Measurements from ENCODE around the gene LYPD6B.

Gene LYPD6B

DNA sequence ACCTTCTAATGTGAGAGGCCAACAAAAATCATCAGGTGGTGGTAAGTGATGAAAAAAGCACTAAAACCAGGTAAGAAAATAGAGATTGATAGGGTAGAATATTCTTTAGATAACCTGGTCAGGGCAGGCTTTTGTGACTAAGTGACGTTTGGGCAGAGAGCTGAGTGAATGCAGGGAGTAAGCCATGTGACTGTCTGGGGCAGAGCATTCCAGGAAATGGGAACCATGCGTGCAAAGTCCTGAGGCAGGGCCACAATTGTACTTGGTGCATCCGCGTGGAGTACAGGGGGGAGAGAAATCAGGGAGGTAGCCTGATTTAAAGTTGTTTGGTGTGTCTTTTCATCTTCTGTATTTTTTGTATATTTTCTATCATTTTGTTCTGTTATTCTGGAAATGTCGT lies 102.5 kb downstream of the LYPD6B start:
- Mint-ChIP-seq H3K36me3 (ENCODE audit: insufficient read depth) (no peaks in the 10 kb centered on the region), H3K4me3 (no peak overlapping the region), H3K27me3 (peaks cover 8 to 31% of the 10 kb centered on the region in 2 donors), H3K27ac (no peak overlapping the region), H3K4me1 (ENCODE audit: low read depth in 2 of 2) (peaks cover 0 to 2% of the 10 kb centered on the region in 2 donors), H3K9me3 (no peaks in the 10 kb centered on the region)
- ATAC-seq (replicated peaks) (no peak), DNase-seq (no peak)

DNA sequence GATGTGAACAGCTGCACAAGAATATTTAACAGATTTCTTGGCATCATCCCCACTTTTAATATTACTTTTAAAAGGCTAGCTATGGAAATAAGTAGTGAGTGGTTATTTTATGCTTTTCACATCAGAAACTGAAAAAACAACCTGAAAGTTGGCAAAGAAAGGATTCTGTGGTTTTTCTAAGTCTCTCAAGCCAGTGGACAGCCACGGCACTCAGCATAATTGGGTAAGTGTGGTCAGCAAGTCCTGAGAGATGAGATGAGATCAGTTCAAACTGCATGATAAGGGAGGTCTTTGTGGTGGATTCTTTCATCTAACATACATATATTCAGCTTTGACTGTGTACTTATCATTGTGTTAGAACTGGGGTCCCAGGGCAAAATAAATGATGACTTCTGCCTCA lies 105.2 kb downstream of the LYPD6B start:
- DNase-seq (no peak), ATAC-seq (replicated peaks) (no peak)
- Mint-ChIP-seq H3K27me3 (peaks cover 11 to 35% of the 10 kb centered on the region in 2 donors), H3K4me3 (no peak overlapping the region), H3K9me3 (no peaks in the 10 kb centered on the region), H3K27ac (no peak overlapping the region), H3K4me1 (ENCODE audit: low read depth in 2 of 2) (peaks cover 0 to 2% of the 10 kb centered on the region in 2 donors), H3K36me3 (ENCODE audit: insufficient read depth) (no peaks in the 10 kb centered on the region)

DNA sequence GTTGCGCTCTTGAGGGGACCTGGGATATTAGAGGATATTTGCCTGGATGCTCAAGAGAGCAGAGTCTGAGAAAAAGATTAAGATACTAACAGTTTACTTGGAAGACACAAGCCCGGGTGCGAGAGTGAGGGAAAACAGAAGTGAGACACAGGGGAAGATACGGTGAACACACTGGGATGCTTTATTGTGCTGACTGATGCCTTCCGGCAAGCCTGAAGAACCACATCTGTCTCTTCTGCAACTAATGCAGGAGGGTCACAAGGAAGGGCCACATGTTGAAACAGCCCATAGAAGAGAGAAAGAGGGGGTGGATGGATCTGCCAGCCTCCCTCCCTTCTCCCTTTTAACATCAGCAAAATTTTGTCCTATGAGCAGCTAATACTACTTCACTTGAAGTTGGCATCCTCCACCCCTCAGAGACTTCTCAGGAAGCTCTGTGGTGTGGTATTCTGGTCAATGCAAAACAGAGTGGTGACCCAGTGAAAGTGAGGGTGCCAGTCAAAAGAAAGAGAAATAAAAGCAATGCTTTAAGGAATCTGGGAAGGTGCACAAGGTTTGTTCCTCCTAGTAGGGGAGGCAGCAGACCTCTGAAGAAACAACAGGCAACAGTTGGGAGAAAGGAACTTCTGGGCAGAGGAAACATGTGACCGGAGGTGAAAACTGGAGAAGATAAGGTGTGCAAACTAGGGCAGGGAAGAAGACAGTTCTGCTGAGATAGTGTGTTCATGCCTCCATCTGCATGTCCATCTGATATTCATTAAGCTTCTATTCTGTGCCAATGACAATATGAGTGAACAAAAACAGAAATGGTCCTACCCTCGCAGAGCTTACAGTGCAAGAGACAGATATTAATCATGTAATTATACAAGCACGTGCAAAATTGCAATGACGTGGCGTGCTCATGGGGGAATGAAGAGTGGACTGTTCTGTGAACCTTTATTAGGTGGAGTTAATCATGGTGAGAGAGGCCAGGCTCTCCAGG lies 107.1 kb downstream of the LYPD6B start:
- Mint-ChIP-seq H3K9me3 (no peaks in the 10 kb centered on the region), H3K27ac (no peak overlapping the region), H3K4me3 (no peak overlapping the region), H3K27me3 (peaks cover 11 to 34% of the 10 kb centered on the region in 2 donors), H3K36me3 (ENCODE audit: insufficient read depth) (no peaks in the 10 kb centered on the region), H3K4me1 (ENCODE audit: low read depth in 2 of 2) (peaks cover 0 to 2% of the 10 kb centered on the region in 2 donors)
- DNase-seq, result no peak
- no peak for ATAC-seq (replicated peaks)

DNA sequence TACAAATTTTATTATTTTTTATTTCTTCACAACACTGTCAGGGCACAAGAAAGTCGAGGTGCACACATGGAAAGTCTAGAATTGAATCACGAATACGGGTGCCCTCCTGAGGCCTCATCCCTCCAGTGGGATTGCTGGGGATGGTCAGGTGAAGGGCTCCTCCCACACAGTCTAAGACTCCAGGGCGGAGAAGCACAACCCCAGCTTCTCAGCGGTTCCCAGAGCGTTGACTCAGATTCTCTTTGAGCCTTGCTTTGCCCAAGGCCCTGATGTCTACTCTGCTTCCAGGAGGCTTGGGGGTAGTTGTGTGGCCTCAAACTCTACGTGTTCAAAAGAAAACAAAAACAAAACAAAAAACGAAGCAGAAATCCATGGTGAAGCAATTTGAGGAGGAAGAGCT lies 108.4 kb downstream of the LYPD6B start:
- ATAC-seq (replicated peaks) (no peak), DNase-seq (no peak)
- Mint-ChIP-seq H3K27ac (no peak overlapping the region), H3K27me3 (peaks cover 6 to 25% of the 10 kb centered on the region in 2 donors), H3K4me1 (ENCODE audit: low read depth in 2 of 2) (peaks cover 0 to 2% of the 10 kb centered on the region in 2 donors), H3K36me3 (ENCODE audit: insufficient read depth) (no peaks in the 10 kb centered on the region), H3K4me3 (no peak overlapping the region), H3K9me3 (no peaks in the 10 kb centered on the region)

DNA sequence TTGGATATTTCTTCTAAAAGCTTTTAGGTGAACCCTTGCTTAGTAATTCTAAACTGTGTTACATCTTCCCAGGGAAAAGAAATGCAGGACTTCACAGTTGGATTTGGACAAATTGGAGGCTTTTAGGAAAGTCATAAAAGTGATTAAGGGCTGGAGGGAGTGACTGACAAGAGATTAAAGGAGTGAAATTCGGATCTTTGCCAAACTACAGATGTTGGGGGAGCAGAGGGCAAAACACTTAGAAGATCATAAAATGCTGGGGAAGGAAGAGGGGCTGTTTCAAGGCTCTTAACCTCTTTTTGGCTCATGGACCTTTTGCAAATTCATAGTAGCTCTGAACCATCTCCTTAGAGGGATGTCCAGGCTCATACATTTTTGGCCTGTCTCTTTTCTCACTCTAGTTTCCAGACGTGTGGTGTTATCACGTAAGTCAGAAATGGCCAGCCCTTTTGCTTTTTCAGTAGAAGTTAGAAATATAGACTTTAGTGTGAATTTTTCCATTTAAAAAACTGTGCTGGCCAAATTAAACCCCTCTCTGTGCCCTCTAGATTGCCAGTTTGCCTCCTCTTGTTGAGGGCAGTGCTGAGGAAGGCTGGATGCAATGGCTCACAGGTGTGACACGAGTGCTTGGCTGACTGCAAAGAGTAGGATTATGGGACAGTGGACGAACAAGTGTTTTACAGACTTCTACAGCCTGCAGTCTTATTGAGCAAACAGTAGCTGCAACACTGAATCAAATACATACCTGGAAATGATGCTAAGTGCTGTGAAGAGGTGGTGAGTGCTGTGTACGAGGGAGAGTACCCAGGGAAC lies 109.9 kb downstream of the LYPD6B start:
- H3K27ac Mint-ChIP-seq, result no peak overlapping the region
- DNase-seq, result no peak
- no peak overlapping the region for H3K4me3 Mint-ChIP-seq
- peaks cover 11 to 34% of the 10 kb centered on the region in 2 donors for H3K27me3 Mint-ChIP-seq
- ATAC-seq (replicated peaks), result no peak
- no peaks in the 10 kb centered on the region for H3K9me3 Mint-ChIP-seq
- no peaks in the 10 kb centered on the region for H3K36me3 Mint-ChIP-seq (ENCODE audit: insufficient read depth)
- peaks cover 0 to 2% of the 10 kb centered on the region in 2 donors for H3K4me1 Mint-ChIP-seq (ENCODE audit: low read depth in 2 of 2)

DNA sequence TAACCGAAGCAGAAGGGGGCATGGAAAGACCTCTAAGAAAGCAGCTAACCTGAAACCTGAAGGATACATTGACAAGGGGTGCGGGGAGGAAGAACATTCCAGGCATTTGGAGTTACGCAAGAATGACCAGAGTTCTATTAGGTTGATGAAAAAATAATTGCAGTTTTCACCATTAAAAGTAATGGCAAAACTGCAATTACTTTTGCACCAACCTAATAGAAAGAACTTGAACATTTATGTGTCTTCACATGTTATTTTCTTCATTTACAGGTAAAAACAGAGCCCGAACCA lies 110.5 kb downstream of the LYPD6B start:
- ATAC-seq (replicated peaks) (no peak), DNase-seq (no peak)
- Mint-ChIP-seq H3K27ac (no peak overlapping the region), H3K36me3 (ENCODE audit: insufficient read depth) (no peaks in the 10 kb centered on the region), H3K4me3 (no peak overlapping the region), H3K4me1 (ENCODE audit: low read depth in 2 of 2) (peaks cover 0 to 2% of the 10 kb centered on the region in 2 donors), H3K9me3 (no peaks in the 10 kb centered on the region), H3K27me3 (peaks cover 17 to 34% of the 10 kb centered on the region in 2 donors)

DNA sequence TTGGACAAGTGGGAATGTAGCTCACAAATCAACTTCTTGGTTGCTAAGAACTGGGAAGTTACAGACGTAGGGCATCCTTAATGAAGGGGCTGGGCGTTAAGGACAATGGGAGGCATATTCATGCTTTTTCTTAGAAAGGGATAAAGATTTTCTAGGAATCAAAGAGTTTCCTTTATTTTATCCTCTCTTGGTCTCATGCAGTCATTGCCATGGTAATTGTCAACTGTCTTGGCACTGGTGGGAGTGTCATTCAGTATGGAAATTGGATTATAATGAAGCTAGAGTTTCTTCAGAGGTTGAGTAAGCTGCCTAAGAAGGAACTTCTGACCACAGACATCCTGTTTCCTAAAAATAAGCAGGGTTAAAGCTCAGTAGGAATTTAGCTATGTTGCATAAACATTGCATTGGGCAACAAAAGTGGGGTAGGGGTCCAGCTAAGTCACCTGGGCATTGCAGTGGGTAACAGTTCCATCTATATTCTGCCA lies 114.0 kb downstream of the LYPD6B start:
- H3K36me3 Mint-ChIP-seq (ENCODE audit: insufficient read depth), result no peaks in the 10 kb centered on the region

DNA sequence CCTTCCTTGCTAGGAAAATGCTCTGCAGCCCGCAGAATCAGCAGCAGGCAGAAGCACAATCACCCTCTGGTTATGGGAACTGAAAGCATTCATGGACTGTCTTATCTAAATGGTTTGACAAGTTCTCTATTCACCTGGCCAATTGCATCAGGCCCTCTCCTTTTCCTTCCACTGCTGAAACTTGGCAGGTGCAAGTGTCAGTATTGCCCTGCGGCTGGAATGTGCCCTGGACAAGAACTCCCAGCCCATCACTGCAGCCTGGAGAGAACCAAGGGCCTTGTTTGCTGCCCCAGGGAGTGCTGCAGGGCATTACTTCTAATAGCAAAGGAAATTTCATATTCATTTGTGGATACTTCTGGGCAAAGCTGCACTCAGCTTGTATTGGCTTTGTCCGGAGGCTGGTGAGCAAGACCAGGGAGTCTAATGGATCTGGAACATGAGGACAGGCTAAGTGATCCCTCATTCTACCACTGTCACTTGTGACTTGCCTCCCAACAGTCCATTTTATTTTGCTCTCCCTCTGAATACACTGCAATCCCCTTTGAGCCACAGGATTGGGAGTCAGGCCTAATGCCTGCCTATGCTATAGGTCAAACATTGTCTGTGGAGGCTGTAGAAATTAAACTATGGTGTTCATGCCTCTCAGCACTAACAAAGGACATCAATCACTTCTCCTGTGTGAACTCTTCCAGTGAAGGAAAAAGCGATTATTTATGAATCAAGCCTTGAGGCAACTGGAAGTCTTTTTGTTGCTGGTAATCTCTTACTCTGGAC lies 116.9 kb downstream of the LYPD6B start:
- H3K4me3 Mint-ChIP-seq, result no peak overlapping the region
- DNase-seq, result no peak
- H3K36me3 Mint-ChIP-seq (ENCODE audit: insufficient read depth), result no peaks in the 10 kb centered on the region
- no peaks in the 10 kb centered on the region for H3K4me1 Mint-ChIP-seq (ENCODE audit: low read depth in 2 of 2)
- no peak overlapping the region for H3K27ac Mint-ChIP-seq
- H3K9me3 Mint-ChIP-seq, result no peaks in the 10 kb centered on the region
- H3K27me3 Mint-ChIP-seq, result peaks cover 13 to 27% of the 10 kb centered on the region in 2 donors
- no peak for ATAC-seq (replicated peaks)

More for the DNA sequence above, 114.0 kb downstream of the LYPD6B start:
- Mint-ChIP-seq H3K27me3 (peaks cover 13 to 27% of the 10 kb centered on the region in 2 donors), H3K9me3 (no peaks in the 10 kb centered on the region), H3K27ac (no peak overlapping the region), H3K4me3 (no peak overlapping the region), H3K4me1 (ENCODE audit: low read depth in 2 of 2) (no peaks in the 10 kb centered on the region)
- DNase-seq, result no peak
- no peak for ATAC-seq (replicated peaks)

DNA sequence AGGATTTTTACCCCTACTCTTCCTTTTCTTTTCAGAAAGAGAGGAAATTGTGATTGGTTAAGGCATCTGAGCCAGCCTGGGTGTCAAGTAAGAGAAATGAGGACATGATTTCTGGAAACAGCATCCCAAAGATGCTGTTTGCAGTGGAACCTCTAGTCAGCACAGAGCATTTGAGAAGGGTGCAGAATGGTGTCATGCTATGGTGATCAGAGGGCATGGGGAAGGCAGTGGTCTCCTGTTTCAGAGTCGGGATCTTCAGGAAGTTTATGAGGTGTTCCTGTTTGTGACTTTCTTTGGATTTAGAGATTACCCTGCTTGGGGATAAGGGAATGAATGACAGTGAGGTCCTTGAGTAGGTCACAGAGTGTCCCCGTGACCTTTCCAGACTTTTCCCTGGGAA lies 117.5 kb downstream of the LYPD6B start:
- Mint-ChIP-seq H3K27me3 (peaks cover 13 to 31% of the 10 kb centered on the region in 2 donors), H3K27ac (no peak overlapping the region), H3K4me3 (no peak overlapping the region), H3K36me3 (ENCODE audit: insufficient read depth) (no peaks in the 10 kb centered on the region), H3K9me3 (no peaks in the 10 kb centered on the region), H3K4me1 (ENCODE audit: low read depth in 2 of 2) (peaks cover 0 to 4% of the 10 kb centered on the region in 2 donors)
- no peak for DNase-seq
- ATAC-seq (replicated peaks), result no peak

DNA sequence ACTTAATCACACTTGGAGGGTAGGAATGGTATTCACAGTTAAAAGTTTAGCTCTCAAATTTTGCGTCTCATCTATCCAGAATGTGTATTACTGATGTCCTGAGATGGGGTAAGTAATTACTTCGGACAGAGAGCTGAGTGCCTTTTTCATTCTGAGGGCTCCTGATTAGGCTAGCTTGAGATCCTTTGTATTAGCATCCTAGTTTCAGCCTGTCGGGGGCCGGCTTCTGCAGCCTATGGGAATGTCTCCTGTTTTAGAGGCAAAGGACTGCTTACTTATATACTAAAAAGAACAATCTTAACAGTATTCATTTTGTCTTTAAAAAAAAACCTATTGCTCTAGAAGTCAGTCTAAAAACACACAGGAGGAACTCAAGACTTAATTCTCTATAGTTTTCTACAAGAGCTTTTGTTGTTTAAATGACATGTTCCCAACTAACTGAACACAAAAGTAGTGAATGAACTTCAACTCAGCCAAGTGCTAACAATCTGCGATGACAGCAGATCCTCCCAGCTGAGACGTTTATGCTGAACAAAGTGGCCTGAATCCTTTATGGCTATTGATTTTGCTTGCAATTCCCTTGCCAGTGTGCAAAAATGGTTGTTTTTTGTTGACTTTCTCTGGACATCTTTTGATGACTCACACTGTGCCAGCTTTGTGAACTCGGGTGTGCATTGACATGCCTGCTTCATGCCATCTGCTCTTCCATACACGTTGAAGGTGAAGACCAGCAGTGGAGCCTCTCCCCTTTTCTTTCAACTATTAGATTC lies 118.7 kb downstream of the LYPD6B start:
- DNase-seq, result no peak
- H3K36me3 Mint-ChIP-seq (ENCODE audit: insufficient read depth), result no peaks in the 10 kb centered on the region
- H3K27ac Mint-ChIP-seq, result no peak overlapping the region
- no peaks in the 10 kb centered on the region for H3K9me3 Mint-ChIP-seq
- ATAC-seq (replicated peaks), result no peak
- no peak overlapping the region for H3K4me3 Mint-ChIP-seq
- H3K4me1 Mint-ChIP-seq (ENCODE audit: low read depth in 2 of 2), result peaks cover 0 to 6% of the 10 kb centered on the region in 2 donors
- H3K27me3 Mint-ChIP-seq, result peaks cover 13 to 33% of the 10 kb centered on the region in 2 donors

DNA sequence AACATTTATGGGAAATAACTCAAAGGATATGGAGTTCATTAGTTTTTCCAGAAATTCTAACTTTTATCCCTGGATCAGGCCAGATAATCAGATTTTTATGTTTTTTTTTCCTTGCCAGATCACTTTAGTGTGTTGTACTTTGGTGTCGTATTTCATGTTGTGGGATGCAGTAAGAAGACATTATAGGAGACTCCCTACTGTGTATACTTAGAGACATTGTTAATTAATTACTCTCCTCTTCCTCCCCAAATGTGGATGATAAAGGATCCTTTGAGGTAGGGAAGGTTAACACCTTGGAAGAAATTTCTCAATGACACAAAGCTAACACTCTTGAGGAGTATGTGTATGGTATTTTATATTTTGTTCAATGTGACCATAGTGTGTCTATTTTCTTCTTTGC lies 120.5 kb downstream of the LYPD6B start:
- Mint-ChIP-seq H3K27me3 (peaks cover 3 to 15% of the 10 kb centered on the region in 2 donors), H3K9me3 (no peaks in the 10 kb centered on the region), H3K4me3 (no peak overlapping the region), H3K4me1 (ENCODE audit: low read depth in 2 of 2) (peaks cover 0 to 6% of the 10 kb centered on the region in 2 donors), H3K36me3 (ENCODE audit: insufficient read depth) (no peaks in the 10 kb centered on the region), H3K27ac (no peak overlapping the region)
- no peak for DNase-seq
- ATAC-seq (replicated peaks), result no peak

DNA sequence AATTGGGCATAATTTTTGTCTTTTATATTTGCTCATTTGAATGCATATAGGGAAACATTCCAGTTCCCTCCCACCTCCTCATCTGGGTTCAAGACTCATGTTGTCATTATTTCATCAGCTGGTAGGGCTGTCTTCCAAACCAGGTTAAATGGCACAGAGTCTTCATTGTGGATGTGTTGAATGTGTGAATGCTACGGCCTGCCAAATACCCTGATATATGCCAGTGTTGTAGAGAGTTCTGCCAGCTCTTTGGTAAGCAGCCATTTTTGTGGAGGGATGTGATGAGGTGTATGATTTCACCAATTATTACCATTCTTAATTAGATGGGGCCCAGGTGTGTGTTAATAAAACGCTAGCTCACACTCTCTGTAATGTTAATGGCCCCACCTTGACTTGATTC lies 121.7 kb downstream of the LYPD6B start:
- DNase-seq (no peak), ATAC-seq (replicated peaks) (no peak)
- no peak overlapping the region for H3K4me3 Mint-ChIP-seq
- H3K27ac Mint-ChIP-seq, result no peak overlapping the region
- no peaks in the 10 kb centered on the region for H3K36me3 Mint-ChIP-seq (ENCODE audit: insufficient read depth)
- no peaks in the 10 kb centered on the region for H3K9me3 Mint-ChIP-seq
- peaks cover 0 to 6% of the 10 kb centered on the region in 2 donors for H3K4me1 Mint-ChIP-seq (ENCODE audit: low read depth in 2 of 2)
- peaks cover 0 to 22% of the 10 kb centered on the region in 2 donors for H3K27me3 Mint-ChIP-seq
